Left lung (tissue), 10 donors: Measurements from ENCODE around the gene TSPAN11. TPM values are rescaled to one million over a fixed set of nuclear protein-coding genes. Genes with fewer than 3 reads are reported as not detected.

Source experiments
- ATAC-seq: fragments of 200-7000 bp; cut with Tn5 transposase; one replicate; pipeline ENCODE4 v1.9.1; 2020; ENCODE audit warnings: moderate library complexity
- DNase-seq, 4 donors: peaks; one replicate each; pipeline ENCODE4 v3.0.0-alpha.2; 2013 to 2020
- H3K27ac ChIP-seq, 2 donors: fragments of 200-600 bp; sonication (generic) in 1 of 2; one replicate each; pipeline versions ENCODE4 v1.5.0 to v1.8.0; 2020 to 2021
- H3K27me3 ChIP-seq, 2 donors: fragments of 200-600 bp; sonication (generic) in 1 of 2; one replicate each; pipeline versions ENCODE4 v1.5.0 to v1.8.0; 2020 to 2021
- H3K36me3 ChIP-seq, 2 donors: fragments of 200-600 bp; sonication (generic) in 1 of 2; one replicate each; pipeline versions ENCODE4 v1.5.0 to v1.8.0; 2020 to 2021
- H3K4me1 ChIP-seq, 2 donors: fragments of 200-600 bp; one replicate each; pipeline ENCODE4 v1.8.0; 2021
- H3K4me3 ChIP-seq, 2 donors: fragments of 200-600 bp; sonication (generic) in 1 of 2; one replicate each; pipeline versions ENCODE4 v1.5.0 to v1.8.0; 2020 to 2021; ENCODE audit warnings: mild to moderate bottlenecking in 1 of 2
- H3K9me3 ChIP-seq, 2 donors: fragments of 200-600 bp; sonication (generic) in 1 of 2; one replicate each; pipeline versions ENCODE4 v1.5.0 to v1.8.0; 2020 to 2021
- CTCF ChIP-seq, 2 donors: fragments of 200-600 bp; sonication (generic) in 1 of 2; IDR thresholded peaks; one replicate each; pipeline versions ENCODE4 v1.5.0 to v1.8.0; 2021; ENCODE audit warnings: antibody characterized with exemption in 2 of 2
- intact Hi-C, 2 donors: fragments of 100-400 bp; cut with DNase I; formaldehyde crosslinking; loops; one replicate each; pipeline versions ENCODE4 v1.11.2 to v1.14.2; 2022
- polyA plus RNA-seq, 6 donors: library from polyadenylated mRNA; unstranded; fragments of 120-200 nt; gene quantifications; one replicate each; pipeline ENCODE4 v1.2.1, GENCODE V29; 2013; ENCODE audit not compliant: insufficient read length in 6 of 6
- total RNA-seq, 2 donors: library from RNA; stranded (reverse); fragmentation: NEBNext Ultra II Directional; extraction: Animal tissue kit (Norgen Biotek cat#: 25700); gene quantifications; one replicate each; pipeline ENCODE4 v1.2.1, GENCODE V29; 2021
- donor health status: DM: no; HTN: yes; CAD: no.
- donor health status: DM: no; HTN: no; CAD: no.

The TSPAN11 gene
- total and polyA plus RNA-seq, 8 donors, result 4.1 to 18.2 (median 14.7) TPM

- ATAC-seq (no peak), DNase-seq (peak in 1 of 4 donors; percentile 21)
- Histone ChIP-seq H3K4me1 (no peaks in the 10 kb centered on the region), H3K9me3 (no peaks in the 10 kb centered on the region), H3K36me3 (no peaks in the 10 kb centered on the region), H3K27ac (no peak overlapping the region), H3K27me3 (no peaks in the 10 kb centered on the region), H3K4me3 (no peak overlapping the region)
- TF ChIP-seq CTCF (IDR thresholded peaks at IDR 0.05), result no peak
- intact Hi-C loops, result no loop called here
Measured at GRCh38 chr12:31002361-31002725, 75.8 kb downstream of the TSPAN11 start.

- Histone ChIP-seq H3K36me3 (no peaks in the 10 kb centered on the region), H3K9me3 (no peaks in the 10 kb centered on the region), H3K4me3 (no peak overlapping the region), H3K27ac (no peak overlapping the region), H3K4me1 (no peaks in the 10 kb centered on the region), H3K27me3 (no peaks in the 10 kb centered on the region)
- intact Hi-C loops, result no loop called here
- DNase-seq (peak in 1 of 4 donors; percentile 15), ATAC-seq (no peak)
- no peak for TF ChIP-seq CTCF (IDR thresholded peaks at IDR 0.05)
Measured at GRCh38 chr12:31002999-31003398, 76.5 kb downstream of the TSPAN11 start.

GRCh38 chr12:31003861-31004640 lies 77.5 kb downstream of the TSPAN11 start:
- H3K4me1 ChIP-seq, result no peaks in the 10 kb centered on the region
- no peaks in the 10 kb centered on the region for H3K36me3 ChIP-seq
- DNase-seq (peak in 1 of 4 donors; percentile 19), ATAC-seq (no peak)
- intact Hi-C loops, result no loop called here
- H3K27me3 ChIP-seq, result no peaks in the 10 kb centered on the region
- no peak overlapping the region for H3K27ac ChIP-seq
- TF ChIP-seq CTCF (IDR thresholded peaks at IDR 0.05), result no peak
- H3K4me3 ChIP-seq, result no peak overlapping the region
- H3K9me3 ChIP-seq, result no peaks in the 10 kb centered on the region

- H3K4me1 ChIP-seq, result no peaks in the 10 kb centered on the region
- DNase-seq (peak in 1 of 4 donors; percentile 10), ATAC-seq (no peak)
- no peak overlapping the region for H3K4me3 ChIP-seq
- intact Hi-C loops, result no loop called here
- no peaks in the 10 kb centered on the region for H3K27me3 ChIP-seq
- TF ChIP-seq CTCF (IDR thresholded peaks at IDR 0.05), result no peak
- no peaks in the 10 kb centered on the region for H3K9me3 ChIP-seq
- H3K27ac ChIP-seq, result no peak overlapping the region
- no peaks in the 10 kb centered on the region for H3K36me3 ChIP-seq
Measured at GRCh38 chr12:31004666-31005065, 78.1 kb downstream of the TSPAN11 start.

GRCh38 chr12:31005256-31005943 lies 78.9 kb downstream of the TSPAN11 start:
- no peak for TF ChIP-seq CTCF (IDR thresholded peaks at IDR 0.05)

More at GRCh38 chr12:31005256-31005943, 78.9 kb downstream of the TSPAN11 start:
- DNase-seq (peak in 1 of 4 donors; percentile 28), ATAC-seq (no peak)
- intact Hi-C loops, result no loop called here
- Histone ChIP-seq H3K27me3 (no peaks in the 10 kb centered on the region), H3K4me3 (no peak overlapping the region), H3K27ac (no peak overlapping the region), H3K36me3 (no peaks in the 10 kb centered on the region), H3K9me3 (no peaks in the 10 kb centered on the region), H3K4me1 (no peaks in the 10 kb centered on the region)
